Putamen (tissue), 1 donor: ENCODE results near the gene WDR82.

Experiments used
- DNase-seq: peaks from one replicate; pipeline ENCODE4 v3.0.0-alpha.2; 2016; ENCODE audit warnings: low spot score

WDR82 gene

DNA sequence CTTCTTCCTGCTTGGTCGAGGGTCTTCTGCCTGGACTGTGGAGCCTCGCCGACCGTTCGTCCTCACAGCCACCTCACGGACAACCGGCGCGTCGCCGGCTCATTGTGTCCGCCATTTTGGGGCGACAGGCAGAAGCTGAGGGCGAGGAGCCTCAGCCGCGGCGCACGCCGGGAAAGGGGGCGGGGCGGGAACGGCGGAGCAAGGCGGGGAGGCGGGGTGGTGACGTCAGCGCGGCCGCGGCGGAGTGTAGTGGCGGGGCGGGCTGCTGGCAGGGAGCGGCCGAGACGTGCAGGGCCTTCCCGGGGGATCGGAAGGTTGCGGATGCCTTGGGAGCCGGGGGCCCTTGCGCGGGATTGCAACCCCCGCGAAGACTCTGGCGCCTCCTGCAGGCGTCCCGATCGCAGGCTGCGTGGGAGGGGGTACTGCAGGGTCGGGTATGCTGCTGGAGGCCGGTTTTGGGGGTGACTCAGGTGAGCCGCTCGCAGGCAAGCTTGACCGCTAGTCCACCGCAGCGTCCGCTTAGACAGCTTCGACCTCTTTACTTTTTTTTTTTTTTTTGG is at the start of gene WDR82:
WDR82 (minus strand) TSS at position 140 of the 560 bp plus-strand sequence. CDS start 288 bp downstream, outside the sequence.
- peak; percentile 94 for DNase-seq

DNA sequence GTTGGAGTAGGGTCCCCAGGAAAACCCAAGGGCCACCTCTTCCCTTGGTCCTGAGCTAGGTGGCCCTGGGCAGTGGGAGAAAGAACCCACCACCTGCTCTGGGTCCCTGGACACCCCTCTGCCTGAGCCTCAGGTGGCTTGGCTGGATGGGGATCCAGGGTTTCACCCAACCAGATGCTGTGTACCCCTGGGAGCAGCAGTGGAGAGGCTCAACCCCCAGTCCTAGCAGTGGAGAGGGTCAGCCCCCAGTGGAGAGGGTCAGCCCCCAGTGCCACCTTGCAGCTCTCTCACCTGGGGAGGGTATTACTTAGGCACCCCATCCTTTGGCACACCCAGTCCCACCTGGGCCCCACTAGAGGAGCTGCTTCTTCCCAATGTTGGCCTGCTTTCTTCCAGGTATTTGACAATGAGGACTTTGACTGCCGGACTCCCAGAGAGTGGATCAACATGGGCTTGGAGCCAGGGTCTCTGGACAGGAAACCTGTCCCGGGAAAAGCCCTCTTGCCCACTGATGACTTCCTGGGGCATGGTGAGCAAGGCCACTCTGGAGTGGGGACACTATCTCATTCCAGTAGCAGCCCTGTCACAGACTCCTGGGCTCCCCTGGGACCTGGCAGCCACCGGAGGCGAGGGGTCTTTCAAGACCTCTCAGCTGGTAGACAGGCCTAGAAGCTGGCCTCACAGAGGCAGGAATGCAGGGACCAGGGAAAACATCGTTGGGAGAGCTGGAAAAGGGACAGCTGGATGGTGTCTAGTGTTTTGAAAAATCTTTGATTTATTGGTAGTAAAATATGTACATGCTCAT is 49.2 kb upstream of the WDR82 start:
- no peak for DNase-seq

DNA sequence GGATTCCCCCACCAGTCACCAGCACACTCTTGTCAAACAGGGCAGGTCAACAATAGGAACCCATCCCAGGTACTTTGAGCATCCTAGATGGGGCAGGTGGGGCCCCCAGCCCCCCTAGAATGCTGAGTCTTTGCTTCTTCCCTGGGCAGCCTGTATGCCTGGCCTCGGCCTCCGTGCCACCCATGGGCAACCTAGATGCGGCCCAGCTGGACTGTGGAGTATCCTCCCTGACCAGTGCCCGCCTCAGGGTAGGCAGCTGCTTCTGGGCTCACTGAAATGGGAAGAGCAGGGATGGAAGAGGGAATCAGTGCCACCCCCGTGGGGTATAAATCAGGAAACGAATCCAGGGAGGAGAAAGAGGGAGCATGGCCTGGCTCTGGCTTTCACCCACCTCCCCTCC is 48.5 kb upstream of the WDR82 start:
- DNase-seq = no peak

- no peak for DNase-seq
These were observed 47.2 kb upstream of the WDR82 start for GRCh38 chr3:52325686-52326085.

DNA sequence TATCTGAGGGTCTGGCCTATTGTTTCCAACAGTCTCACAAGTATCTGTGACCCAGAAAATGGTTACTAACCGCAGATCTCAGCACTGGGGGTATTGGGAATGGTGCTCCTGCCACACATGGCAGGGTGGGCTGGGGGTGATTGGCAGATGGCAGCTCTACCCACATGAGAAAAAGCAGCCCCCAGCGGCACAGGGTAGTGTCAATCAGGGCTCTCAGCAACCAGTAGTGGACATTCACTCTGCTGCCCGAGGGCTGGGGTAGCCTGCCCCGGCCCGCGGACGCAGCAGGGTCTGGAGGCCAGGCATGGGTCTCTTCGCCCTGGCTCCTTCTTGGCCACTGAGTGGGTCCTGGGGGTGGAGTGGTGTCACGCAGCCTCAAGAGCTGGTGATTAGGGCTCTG is 46.2 kb upstream of the WDR82 start:
- DNase-seq = no peak

DNA sequence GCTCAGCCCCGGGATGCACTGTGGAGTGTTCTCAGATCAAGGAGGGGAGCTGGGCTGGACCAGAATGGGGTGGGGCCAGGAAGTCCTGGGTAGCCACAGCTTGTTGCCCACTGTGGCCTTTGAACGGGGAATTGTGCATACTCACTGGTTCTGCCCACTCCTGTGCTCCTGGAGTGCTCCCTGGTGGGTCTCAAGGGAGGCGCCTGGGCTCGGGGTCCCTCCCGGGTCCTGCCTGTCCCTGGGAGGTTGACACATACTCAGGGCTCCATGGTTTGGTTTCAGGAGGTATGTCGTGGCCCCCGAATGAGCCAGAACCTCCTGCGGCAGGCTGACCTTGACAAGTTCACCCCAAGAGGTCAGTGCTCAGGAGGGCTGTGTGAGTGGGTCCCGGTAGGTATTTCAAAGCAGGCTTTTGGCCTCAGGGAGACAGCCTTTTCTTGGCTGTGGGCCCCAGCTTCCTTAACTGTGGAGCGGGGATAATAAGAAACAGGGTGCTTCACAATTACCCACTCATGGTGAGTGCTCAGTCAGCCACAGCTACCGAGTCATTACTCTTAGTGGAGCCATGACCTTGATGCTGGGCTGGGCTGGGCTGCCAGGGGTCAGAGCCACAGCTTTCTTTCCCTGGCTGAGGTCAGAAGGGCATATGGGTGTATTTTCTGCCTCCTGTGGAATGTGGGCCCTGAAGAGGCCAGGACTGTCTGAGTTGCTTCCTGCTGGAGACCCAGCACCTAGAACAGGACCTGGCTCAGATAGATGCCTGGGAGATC is 45.3 kb upstream of the WDR82 start:
- DNase-seq = no peak

DNA sequence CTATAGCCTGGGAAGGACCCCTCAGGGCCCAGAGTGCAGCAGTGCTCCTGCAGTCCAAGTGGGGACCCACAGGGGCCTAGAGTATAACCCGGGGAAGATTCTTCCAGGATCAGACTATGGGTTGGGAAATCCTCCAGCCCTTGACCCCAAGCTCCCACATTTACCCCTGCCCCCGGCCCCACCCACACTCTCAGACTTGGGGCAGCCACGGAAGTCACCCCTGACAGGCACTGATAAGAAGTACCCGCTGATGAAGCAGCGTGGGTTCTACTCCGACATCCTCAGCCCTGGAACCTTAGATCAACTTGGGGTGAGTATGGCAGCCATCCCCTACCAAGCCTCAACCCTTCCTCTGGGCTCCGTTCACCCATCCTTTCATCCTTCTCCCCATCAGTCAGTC is 44.0 kb upstream of the WDR82 start:
- no peak for DNase-seq

- DNase-seq = no peak
These were observed 43.0 kb upstream of the WDR82 start for GRCh38 chr3:52321481-52321880.

DNA sequence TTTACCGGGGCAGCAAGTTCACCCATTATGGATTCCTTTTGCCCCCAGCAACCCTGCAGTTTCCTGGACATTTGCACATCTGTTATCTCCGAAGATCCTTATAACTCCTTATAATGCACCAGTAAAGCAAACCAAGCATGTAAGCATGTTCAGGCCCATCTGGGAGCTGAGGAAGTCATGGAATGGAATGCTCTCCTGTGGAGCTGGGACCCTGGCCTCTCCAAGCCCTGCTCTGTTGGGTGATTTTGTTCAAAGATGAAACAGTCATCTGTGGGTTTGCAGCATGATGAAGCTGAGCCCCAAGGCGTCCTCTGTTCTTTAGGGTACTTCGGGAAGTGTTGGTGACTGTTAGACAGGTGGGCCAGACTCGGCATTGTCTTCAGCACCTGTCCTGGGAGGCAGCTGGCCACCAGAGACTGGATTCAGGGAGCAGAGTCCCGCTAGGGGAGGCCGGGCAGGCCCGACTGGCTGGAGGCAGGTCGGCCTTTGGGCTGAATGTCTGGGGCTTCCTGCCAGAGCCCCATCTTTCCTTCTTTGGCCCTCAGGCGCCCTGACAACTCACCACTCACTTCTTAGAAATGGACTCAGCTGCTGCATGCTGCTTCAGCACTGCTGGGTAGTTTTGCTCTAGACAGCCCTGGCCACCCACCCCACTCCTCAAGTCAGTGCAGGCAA is 41.6 kb upstream of the WDR82 start:
- no peak for DNase-seq

DNA sequence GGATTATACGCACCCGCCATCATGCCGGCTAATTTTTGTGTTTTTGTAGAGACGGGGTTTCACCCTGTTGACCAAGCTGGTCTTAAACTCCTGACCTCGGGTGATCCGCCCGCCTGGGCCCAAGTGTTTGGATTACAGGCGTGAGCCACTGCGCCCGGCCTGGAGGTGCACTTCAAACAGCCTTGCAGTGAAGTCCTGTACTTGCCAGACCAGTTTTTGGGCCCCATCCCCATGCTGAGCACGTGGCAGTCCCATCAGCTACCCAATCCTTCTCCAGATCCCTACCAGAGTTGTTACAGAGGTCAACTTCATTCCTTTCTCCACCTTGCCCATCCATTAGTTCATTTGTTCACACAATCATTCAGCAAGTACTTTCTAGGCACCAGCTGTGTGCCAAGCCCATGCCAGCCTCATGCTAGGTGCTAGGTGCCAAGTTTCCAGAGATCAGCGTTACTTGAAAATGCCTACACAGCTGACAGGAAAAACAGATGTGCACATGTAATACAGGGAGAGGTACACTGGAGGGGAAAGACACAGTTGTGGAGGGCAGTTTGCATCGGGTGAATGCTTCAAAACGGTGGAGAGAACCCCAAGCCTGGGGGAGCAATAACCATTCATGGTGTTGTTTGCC is 39.9 kb upstream of the WDR82 start:
- DNase-seq = no peak

DNA sequence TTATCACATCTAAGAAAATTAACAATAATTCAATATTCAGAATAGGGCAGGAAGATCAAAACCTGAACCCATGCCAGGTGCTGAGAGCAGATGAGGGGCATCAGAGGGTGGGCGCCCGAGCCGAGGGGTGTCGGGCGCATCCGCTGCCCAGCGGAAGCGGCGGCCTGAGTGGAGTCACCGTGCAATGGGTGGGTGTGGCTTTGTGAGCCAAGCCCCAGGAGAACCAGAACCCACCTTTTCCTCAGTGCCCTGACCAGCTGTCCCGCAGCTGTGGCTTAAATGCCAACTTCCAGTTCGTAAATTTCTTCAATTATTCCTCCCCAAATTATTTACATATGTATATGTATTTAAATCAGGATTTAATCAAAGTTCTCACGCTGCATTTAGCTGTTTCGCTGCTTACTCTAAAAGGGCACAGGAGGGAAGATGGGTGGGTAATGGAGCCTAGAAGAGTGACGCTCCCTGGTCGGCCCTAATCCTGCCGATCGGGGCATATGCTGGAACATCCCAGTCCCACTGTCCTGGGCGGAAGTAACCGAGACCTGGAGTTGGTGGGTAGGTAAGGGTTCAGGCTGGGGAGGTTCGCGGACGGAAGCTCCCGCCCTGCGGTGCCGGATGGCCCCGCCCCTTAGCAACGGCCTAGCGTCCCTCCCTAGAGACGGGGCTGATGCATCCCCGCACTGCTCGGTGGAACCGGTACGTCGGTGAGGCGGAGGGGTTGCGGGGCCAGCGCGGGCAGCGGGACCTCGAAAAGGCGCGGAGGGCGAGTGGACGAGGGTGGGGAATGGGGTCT is 39.0 kb upstream of the WDR82 start:
- DNase-seq = no peak

DNA sequence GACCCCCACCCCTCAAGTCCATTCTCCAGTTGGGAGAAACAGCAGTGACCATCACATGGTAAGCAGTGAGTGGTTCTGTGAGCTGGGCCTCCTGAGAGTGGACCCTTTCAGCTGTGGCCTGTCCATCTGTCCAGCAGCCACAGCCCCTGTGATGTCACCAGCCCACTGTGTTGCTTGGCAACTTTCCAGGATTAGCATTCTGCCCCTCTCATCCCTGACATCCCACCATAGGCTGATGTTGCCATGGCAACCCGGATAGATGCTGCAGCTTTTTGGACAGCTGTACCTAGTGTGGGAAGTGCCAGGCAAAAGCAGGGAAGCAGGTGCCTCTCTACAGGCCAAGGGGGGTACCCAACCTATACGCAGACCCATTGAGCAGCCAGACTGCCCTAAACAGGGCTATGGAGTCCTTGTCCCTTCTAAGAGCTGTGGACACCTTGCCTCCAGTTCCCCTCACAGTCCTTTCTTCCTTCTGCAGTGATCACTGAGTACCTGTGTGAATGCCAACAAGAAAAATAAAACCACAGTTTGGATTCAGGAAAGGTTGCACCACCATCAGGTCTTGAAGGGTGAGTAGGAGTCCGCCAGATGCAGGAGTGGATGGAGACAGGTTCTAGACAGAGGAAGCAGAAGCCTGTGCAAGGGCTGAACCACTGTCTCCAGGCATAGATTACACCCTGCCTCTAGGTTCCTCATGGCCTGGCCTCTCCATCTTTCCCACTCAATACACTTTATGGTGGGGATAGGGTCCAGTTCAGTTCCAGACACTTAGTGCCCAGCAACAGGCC is 37.7 kb upstream of the WDR82 start, which contains the start of gene DNAH1:
DNAH1 (plus strand) TSS at position 343 of the 788 bp plus-strand sequence. CDS start 6,124 bp downstream, outside the sequence.
- DNase-seq = no peak

DNA sequence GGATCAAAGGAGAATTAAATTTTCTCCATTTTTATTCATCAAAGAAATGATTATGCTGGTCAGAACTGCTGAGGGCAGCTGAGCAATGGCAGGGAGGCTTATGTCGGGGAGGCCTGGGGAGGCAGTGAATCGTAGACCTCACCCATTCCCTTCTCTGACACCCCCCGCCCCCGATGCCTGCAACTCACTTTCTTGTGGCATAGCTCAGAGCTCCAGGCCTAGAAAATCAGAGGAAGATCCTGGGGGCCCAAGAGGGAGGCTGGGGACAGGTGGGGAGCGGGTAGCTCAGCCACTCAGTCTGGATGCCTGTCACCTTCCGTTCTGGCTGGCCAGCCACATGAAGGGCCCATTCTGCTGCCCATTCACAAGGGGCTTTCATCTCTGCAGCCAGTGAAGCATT is 36.6 kb upstream of the WDR82 start:
- DNase-seq = no peak

GRCh38 chr3:52314489-52314888 is 36.0 kb upstream of the WDR82 start:
- no peak for DNase-seq

- DNase-seq = no peak
These were observed 35.3 kb upstream of the WDR82 start for GRCh38 chr3:52313774-52314188.

DNA sequence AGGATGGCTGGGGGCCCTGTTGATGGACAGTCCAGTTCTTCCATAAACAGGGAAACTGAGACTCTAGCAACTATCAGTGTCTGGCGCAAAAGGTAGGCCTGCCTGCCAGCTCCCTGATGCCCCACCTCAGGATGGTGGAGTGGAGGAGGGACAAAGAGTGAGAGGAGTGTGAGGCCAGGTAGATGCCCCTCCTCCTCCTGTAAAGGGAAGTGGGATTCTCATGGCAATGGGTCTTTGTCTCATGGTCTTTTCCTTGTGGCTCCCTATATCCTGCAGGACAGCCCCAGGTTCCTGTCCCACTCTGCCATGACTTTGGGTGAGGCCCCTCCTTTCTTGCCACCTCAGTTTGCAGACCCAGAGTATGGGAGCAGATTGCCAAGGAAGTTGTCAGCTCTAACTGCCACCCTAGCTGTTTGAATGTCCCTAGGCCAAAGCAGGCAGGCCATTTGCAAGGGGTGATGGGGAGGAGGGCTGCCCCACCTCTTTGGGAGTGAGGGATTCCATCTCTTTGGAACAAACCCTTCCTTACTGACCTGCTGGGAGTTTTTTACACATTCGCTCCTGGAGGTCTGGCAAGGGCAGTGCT is 34.8 kb upstream of the WDR82 start:
- DNase-seq = no peak

GRCh38 chr3:52311576-52312119 is 33.2 kb upstream of the WDR82 start:
- DNase-seq = no peak

DNA sequence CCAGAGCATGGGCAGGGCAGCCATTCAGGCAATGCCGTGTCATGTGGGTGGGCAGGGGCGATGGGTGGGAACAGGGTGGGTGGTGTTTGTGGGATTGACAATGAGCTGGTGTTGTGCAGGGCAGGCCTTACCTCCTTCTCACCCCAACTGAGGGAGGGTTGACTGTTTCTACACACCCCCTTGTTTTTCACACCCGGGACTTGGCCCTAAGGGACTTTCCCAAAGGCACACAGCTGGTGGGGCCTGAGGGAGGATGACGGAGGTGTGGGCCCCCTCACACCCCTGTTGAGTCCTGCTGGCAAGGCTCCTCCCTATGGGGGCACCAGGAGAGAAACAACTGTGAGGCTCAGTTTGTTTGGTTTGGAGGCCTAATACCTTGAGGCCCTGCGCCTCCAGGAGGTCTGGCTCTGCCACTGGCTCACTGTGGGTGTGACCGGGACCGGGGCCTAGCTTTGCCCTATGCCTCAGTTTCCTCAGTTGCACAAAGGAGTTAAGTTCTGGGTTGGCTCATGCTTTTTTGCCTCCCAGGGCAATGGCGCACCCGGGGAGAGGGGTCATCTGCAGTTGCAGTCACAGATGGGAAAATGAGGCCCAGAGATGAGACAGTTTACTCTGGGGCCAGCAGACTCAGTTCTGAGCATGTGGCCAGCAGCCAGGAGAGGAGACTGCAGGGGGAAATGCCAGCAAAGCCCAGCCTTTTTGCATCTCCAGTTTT is 32.6 kb upstream of the WDR82 start:
- DNase-seq = no peak

- DNase-seq = no peak
These were observed 29.9 kb upstream of the WDR82 start for GRCh38 chr3:52308308-52308707.
